Activated gamma-delta T cell treated with anti-CD3 and anti-CD28 coated beads, Interleukin-2, amount 50 U/mL, for 16 hours (primary cell): Measurements from ENCODE around the gene UBE2E1.
"Not testable (repeated sequence)": the region's sequence is repeated elsewhere in the genome, so short reads cannot be mapped to it uniquely, and the experiment has no call there.

Experiments used
- DNase-seq: peaks from one replicate; pipeline ENCODE4 v3.0.0-alpha.2; 2020; ENCODE audit warnings: low read depth

The UBE2E1 gene

DNA sequence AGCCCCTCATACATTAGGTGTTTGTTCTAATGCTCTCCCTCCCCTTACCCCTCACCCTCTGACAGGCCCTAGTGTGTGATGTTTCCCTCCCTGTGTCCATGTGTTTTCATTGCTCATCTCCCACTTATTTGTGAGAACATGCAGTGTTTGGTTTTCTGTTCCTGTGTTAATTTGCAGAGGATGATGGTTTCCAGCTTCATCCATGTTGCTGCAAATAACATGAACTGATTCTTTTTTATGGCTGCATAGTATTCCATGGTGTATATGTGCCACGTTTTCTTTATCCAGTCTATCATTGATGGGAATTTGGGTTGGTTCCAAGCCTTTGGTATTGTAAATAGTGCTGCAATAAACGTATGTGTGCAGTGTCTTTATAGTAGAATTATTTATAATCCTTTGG lies 43.7 kb downstream of the UBE2E1 start:
- DNase-seq: not testable (repeated sequence)

DNA sequence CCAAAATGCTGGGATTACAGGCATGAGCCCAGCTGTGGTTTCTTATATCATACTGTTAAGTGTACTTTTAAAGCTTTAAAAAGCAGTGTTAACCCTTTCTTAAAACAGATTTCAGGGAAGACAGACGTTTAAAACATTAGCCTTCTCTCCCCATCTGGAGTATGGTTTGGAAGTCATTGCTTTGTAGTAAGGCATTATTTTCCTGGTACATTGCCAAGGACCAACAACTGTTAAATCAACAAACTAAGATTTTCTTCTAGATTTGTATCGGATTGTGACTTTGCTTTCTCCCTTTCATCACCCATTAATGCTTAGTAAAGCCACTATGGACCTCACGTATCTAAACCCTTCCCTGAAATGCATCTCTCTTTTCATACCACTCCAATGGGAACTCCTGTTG lies 50.5 kb downstream of the UBE2E1 start:
- no peak for DNase-seq

DNA sequence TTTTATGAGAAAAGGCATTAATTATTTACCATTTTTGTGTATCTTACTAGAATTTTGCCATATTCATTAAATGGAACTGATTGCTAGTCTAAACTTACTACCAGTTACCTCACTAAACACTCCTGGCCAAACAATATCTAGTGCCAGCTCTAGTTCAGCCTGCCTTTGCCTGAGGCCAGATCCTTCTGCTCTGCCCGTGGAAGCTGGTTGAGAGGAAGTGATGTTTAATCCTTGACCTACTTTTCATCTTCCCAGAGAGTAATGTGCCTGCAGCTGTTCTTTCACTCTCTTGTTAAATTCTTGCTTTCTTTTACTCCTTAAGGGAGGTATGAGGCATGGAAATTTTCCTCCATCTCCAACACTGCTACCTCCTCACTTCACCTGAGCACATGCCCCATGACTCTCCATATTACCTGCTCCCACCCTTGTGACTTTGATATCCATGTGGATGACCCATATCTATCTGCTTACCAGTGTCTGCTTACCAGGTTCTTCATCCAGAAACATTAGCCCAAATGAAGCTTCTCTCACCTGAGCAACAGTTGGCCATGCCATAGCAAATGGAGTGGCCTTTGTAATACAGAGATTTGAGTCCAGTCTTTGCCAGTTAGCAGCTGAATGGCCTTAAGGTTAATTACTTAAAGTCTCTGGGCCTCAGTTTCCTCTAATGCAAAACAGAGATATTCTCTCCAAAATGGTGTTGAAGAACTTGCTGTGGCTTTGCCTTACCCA lies 53.4 kb downstream of the UBE2E1 start:
- DNase-seq: no peak

DNA sequence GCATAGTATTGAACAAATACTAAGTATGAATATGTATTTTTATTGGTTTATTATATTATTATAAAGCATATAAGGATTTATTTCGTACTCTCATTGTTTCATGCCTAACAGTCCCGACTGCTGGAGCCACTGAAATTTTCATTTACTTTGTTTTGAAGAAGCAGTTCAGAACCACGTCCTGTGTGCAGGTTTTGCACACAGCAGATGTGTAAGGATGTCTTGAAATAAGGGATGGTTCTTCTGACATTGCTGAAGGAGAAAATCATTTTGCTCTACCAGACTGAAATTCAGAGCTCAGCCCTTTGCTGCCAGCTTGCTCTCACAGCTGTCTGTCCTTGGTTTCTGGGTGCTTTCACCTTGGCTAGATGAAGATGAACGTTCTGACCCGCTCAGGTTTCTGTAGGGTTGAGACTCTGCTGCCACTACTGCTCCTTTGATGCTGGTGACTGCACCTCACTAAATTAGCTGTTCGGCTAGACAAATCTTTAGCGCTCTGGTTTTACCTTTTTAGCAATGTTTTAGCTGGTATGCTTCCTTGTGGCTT lies 54.2 kb downstream of the UBE2E1 start:
- DNase-seq: no peak

DNA sequence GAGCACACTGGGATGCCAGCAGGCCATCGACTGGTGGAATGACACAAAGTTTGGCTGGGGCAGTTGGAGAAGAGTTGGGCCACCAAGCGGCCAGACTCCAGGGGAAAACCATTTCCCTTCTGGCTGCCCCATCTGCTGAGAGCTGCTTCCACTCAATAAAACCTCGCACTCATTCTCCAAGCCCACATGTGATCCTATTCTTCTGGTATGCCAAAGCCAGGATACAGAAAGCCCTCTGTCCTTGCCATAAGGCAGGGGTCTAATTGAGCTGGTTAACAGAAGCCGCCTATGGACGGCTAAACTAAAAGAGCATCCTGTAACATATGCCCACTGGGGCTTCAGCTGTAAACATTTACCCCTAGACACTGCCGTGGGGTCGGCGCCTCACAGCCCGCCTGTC lies 55.9 kb downstream of the UBE2E1 start:
- no peak for DNase-seq

DNA sequence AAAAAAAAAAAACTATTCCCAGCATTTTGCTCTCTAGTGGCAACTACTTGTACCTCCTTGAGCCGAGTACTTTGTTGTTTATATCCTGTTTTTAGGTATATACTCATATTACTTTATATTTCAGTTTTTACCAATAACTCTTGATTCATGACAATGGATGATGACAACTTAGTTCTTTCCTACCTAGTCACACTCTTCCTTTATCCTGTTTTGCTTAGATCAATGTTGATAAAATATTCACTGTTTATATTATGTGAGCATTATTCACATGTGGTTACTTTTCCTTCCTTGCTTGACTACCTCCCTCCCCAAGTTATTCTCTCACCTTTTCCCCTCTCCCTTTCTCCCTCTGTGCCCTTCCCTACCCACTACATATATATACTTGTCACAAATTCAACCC lies 57.3 kb downstream of the UBE2E1 start:
- DNase-seq: no peak

DNA sequence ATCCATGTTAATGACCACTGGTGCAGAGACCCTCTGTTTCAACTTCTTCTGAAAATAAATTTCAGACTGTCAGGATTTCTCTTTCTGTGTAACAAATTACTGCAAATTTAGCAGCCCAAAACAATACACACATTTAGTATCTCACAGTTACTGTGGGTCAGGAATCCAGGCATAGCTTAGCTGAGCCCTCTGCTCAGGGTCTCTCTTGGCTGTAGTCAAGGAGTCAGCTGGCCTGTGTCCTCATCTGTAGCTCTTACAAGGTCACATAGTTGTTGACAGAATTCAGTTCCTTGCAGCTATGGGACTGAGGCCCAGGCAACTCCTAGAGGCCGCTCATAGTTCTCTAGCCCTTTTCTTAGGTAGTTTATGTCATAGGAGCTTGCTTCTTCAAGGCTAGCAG lies 59.2 kb downstream of the UBE2E1 start:
- no peak for DNase-seq

DNA sequence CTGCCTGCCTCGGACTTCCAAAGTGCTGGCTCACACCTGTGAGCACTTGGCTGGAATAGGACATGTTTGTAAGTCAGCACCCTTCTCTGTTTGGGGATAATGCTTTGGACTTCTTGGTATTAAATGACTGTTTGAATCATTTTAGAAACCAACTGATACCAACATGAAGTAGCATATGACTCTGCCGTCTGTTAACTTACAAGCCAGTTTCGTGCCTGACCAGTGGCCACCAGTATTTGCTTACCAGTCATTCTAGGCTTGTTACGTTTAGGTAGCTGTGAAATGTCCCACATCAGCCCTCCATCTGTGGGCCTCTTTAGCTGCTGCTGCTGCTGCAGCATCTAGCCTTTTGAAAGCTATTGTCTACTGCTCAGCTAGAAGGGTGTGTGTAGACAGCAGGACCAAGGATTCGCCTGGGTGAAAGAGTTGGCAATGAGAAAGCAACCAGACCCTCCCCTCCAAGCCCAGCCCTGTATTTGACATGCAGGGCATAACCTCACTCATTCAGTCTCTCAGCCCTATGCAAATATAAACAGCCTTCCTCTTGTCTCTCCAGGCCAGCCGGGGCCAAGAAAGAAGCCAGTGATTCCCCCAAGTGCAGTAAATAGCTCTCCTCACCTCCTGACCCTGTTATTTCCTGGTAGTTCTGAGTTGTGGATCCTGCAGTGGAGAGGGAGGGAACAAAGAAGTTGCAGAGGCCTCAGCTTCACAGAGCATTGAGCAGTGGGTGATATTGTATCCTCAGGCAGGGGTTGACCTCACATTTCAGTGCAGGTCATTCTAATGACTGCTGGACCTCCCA lies 60.0 kb downstream of the UBE2E1 start:
- no peak for DNase-seq

DNA sequence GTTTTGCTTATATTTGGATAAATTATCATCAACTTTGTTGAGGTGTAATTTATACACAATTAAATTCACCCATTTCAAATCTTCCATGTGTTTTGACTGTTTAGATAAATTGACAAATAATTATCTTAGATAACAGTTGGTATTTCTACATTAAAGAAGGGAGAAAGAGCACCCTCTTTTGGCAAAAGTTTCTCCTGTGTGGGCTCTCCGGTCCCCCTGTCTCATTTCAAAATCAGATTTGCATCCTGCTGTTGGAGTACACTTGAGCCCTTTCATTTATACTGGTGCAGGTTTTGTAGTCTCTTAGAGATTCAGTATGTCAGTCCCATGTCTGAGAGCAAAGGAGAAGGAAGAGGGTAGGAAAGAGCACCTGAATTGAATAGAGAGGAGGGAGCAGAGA lies 61.6 kb downstream of the UBE2E1 start:
- no peak for DNase-seq

DNA sequence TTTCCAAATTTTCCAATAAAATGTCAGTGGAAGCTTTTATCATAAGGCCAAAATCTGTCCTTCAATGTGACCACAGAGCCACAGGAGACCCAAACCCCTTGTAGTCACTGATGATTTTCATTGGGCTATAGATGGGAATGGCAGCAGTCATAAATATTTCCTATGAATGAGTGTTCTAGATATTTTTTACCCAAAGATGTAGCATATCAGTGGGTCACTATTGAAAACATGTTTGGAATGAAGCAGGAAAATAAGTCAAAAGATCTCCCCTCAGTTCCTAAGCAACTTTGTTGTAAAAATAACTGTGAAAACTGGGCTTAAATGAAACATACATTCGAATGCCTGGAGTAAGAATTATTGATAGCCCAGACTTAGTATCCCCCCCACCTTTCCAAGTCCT lies 62.1 kb downstream of the UBE2E1 start:
- no peak for DNase-seq

DNA sequence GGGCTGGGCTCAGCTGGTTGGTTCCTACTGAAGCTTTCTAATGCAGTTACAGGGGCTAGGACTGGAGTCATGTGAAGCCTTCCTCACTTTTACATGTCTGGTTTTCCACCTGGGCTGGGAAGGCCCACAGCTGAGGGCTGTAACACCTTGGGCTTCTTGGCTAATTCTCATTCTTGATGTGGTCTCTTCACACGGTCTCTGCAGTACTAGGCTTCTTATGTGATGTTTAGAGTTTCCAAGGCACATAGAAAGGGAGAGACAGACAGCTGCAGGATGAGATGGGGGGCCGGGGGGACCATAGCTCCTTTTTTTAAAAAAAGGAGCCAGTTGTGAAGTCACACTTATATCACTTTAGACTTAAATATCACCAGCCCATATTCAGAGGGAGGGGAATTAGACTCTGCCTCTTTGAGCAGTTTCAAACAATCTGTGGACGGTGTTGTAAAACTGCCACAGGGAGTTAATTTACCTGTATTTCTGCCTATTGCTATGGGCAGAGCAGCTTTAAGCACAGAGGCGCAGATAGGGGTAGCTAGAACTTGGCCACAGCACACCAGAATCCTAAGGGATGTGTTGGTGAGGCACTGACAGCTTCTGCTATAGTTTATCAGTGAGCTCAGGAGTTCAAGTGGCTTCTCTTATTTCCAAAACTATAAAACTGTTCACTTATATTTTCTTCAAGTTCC lies 64.4 kb downstream of the UBE2E1 start:
- no peak for DNase-seq

DNA sequence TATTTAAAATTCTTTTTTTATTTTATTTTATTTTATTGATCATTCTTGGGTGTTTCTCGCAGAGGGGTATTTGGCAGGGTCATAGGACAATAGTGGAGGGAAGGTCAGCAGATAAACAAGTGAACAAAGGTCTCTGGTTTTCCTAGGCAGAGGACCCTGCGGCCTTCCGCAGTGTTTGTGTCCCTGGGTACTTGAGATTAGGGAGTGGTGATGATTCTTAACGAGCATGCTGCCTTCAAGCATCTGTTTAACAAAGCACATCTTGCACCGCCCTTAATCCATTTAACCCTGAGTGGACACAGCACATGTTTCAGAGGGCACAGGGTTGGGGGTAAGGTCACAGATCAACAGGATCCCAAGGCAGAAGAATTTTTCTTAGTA lies 64.9 kb downstream of the UBE2E1 start:
- not testable (repeated sequence) for DNase-seq

DNA sequence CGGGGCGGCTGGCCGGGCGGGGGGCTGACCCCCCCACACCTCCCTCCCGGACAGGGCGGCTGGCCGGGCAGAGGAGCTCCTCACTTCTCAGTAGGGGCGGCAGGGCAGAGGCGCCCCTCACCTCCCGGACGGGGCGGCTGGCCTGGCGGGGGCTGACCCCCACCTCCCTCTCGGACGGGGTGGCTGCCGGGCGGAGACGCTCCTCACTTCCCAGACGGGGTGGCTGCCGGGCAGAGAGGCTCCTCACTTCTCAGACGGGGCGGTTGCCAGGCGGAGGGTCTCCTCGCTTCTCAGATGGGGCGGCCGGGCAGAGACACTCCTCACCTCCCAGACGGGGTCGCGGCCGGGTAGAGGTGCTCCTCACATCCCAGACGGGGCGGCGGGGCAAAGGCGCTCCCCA lies 65.6 kb downstream of the UBE2E1 start:
- DNase-seq: not testable (repeated sequence)

DNA sequence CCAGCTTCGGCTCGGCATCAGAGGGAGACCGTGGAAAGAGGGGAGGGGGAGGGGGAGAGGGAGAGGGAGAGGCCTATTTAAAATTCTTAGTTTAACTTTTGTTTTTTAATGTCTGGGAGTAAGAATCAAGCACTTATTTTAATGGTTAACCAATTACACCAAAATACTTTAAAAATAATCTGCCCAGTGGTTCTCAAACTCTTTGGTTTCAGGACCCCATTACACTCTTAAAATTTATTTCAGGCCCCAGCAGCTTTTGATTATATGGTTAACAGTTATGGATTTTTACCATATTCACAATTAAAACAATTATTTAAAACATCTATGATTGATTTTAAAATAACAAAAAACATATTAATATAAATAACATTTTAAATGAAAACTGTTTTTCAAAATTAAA lies 66.6 kb downstream of the UBE2E1 start:
- no peak for DNase-seq

DNA sequence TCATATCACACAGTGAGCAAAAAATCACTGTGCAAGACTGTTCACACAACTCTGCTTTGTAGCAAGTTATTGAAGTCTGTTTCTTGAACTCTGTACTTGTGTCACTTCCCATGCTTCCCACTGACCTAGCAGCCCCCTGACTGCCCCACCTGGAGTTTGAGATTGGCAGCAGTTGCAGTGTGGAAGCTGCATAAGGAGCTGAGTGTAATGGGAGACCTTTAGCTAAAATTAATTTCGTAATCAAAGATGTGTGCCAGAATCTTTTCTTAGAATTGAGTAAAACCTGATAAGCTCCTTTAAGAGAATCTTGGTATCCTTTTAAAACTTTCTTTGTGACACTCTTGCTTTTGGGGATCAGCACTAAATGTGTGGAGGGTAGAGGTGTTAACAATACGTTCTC lies 68.2 kb downstream of the UBE2E1 start:
- no peak for DNase-seq

DNA sequence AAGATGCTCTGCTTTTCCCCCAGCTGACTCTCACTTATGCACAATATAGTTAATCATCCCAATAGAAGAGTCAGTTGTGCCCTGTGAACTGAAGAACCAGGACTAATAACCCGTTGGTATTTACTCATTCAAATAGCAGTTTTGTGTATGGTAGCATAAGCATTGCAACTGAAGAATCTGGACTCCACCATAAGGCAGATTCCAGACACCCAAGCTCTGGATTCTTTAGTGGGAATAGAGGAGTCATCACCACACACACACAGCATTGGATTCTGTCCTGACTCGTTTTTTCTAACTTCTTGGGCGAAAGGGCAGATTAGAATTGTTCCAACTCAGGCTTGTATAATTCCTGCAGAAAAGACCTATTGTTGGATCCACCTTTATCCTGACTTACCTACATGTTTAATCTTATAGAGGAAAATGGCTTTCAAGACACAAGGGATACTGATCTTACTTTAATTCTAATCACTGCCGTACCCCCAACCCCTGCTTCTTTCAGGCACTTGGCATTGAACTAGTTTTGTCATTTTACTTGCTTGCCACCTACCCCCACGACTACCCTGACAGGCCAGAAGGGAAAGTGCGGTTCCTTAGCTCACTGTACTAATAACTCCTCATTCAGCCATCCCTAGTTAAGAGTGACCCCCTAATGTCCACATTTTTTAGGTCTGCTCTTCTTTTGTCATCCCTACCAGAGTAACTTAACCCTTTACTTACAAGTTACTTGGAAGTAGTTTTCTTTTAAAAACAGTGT lies 68.8 kb downstream of the UBE2E1 start:
- no peak for DNase-seq

DNA sequence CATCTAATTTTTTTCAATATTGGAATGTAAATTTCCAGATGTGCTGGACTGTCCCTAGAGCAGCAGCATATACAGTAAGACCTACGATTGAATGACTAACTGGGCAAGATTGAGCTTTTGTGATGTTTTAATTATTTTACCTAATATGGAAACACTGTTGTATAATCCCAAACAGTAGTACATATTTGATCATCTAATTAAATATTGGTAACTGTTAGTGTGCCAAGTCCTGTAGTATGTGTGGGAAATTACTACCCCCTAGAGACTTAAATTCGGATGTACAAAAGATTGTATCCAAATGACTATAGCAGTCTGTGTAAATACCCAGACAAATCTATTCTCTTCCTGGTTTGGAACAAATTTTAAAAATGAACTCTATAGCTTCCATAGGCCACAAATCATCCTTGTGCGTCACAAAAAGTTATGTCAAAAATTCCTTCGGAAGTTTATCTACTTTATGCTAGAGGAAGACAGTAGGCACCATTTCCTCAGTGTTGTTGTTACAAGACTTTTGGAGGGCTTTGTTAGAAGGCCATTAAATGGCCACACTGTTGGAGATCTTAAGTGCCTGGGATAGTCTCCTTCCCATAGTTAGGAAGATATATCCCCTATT lies 69.5 kb downstream of the UBE2E1 start:
- no peak for DNase-seq

DNA sequence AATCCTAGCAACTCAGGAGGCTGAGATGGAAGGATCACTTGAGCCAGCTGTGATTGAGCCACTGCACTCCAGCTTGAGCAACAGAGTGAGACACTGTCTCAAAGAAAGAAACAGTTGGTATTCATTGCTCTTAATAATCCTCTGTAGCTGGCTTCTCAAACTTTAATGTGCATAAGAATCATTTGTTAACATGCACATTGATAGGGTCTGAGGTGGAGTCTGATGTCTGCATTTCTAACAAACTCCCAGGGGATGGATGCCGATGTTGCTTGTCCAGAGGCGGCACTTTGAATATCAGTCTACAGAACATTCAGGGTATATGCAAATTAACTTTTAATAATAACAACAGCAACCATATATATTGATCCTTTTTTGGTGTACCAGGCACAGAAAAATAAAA lies 71.2 kb downstream of the UBE2E1 start:
- no peak for DNase-seq

DNA sequence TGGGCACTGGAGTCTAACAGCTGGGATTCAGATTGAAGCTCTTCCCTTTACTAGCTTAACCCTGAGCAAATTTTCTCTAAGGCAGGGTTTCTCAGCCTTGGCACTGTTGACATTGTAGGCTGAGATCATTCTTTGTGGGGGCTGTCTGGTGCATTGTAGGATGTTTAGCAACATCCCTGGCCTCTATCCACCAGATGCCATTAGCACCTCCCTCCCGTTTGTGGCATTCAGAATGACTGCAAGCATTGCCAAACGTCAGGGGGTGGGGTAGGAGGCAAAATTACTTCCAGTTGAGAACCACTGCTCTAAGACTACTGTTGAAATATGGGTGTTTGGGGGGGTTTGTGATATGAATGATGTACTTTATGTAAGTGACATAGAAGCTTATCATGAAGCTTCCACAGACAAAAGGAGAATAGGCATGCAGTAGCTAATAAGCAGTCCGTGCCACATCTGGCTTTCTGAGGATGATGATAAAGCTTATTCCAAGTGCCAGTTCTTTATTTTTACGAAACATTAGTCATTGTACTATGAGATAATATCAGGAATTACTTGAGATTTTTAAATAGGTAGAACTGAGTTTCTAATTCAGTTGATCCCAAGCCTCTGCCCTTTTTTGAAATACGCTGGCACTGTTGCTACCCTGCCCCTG lies 71.7 kb downstream of the UBE2E1 start:
- no peak for DNase-seq

DNA sequence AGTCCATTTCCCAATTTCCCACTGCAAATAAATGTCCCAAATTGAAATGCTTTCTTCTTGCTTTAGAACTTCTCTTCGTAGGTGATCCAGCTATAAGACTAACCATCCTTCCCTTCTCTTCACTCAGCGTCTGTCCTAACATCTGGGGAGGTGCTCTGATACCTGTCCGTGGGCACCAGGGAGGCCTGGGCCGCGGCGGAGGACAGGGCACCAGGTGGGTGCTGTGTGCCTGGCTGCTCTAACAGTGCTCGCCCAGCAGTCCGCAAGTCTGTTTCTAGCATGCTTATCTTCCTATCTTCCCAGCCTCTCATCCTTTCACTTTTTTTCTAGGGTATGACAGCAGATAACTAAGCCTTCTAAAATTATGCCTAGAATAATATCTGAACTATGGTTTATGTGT lies 73.7 kb downstream of the UBE2E1 start:
- DNase-seq: no peak

DNA sequence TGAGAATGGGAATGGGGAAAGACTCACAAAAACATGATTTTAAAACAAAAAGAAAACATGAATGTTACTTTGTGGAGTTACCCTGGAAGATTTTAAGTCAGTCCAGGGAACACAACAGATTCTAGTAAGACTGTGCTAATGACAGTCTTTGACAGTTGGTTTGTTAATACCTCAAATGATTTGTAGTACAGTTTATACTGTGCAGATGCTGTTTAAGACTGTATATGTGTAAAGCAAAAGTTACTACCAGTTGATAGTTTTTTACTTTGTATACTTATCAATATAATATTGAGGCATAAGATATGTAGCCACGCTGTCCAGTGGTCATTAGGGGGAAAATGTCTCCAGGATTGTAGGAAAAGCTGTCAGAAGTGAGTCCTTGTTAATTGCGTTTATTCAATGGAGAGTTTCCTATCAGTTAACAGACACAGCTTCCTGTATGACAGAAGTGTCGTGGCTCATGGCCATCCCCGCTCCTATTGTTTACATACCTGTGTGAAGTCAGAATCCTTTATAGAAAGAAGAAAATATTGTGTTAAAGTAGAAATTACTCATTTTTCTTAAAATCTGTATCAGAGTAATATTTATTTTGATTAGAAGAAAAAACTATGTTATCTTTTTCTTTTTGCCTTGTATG lies 75.1 kb downstream of the UBE2E1 start:
- DNase-seq: no peak
